GM10847 (cell line): ENCODE measurements around the gene SMIM1.

Source experiments
- POLR2A ChIP-seq: IDR thresholded peaks from 2 replicates; pipeline ENCODE4 v1.6.1; 2011; ENCODE audit not compliant: insufficient read length; ENCODE audit errors: extremely low read depth

The SMIM1 gene

GRCh38 chr1:3777647-3778589 lies 5.4 kb downstream of the SMIM1 start:
- TF ChIP-seq POLR2A: no peak

GRCh38 chr1:3778590-3779264 lies 6.2 kb downstream of the SMIM1 start:
- no peak for TF ChIP-seq POLR2A

- TF ChIP-seq POLR2A: no peak
Observed at GRCh38 chr1:3779265-3779911, 6.8 kb downstream of the SMIM1 start.

- no peak for TF ChIP-seq POLR2A
Observed at GRCh38 chr1:3779912-3780416, 7.4 kb downstream of the SMIM1 start.

GRCh38 chr1:3780901-3781300 lies 8.4 kb downstream of the SMIM1 start:
- no peak for TF ChIP-seq POLR2A

- no peak for TF ChIP-seq POLR2A
Observed at GRCh38 chr1:3783651-3784474, 11.3 kb downstream of the SMIM1 start.

- no peak for TF ChIP-seq POLR2A
Observed at GRCh38 chr1:3785045-3785444, 12.5 kb downstream of the SMIM1 start.

GRCh38 chr1:3785456-3786157 lies 13.1 kb downstream of the SMIM1 start:
- no peak for TF ChIP-seq POLR2A

GRCh38 chr1:3786468-3787348 lies 14.2 kb downstream of the SMIM1 start:
- no peak for TF ChIP-seq POLR2A

GRCh38 chr1:3787349-3787715 lies 14.8 kb downstream of the SMIM1 start:
- no peak for TF ChIP-seq POLR2A

GRCh38 chr1:3787745-3788605 lies 15.4 kb downstream of the SMIM1 start:
- no peak for TF ChIP-seq POLR2A

- no peak for TF ChIP-seq POLR2A
Observed at GRCh38 chr1:3788756-3789420, 16.3 kb downstream of the SMIM1 start.
